HEK293T (cell line): ENCODE measurements around the gene ART4.
A peak's percentile ranks its signal among the peaks of the same experiment; 100 is the strongest.

ENCODE experiments used
- CTCF ChIA-PET: fragments of 350-600 bp; formaldehyde crosslinking; extraction: SDS; loops from one replicate; lab custom pipeline; 2021; ENCODE audit warnings: antibody characterized with exemption, inconsistent platforms; lab: Yijun Ruan, JAX
- POLR2A ChIA-PET: fragments of 350-600 bp; formaldehyde crosslinking; extraction: SDS; loops from one replicate; lab custom pipeline; 2020; ENCODE audit warnings: antibody characterized with exemption, inconsistent platforms; lab: Yijun Ruan, JAX
- DNase-seq: peaks from one replicate; pipeline ENCODE4 v3.0.0; 2012; ENCODE audit warnings: mixed read lengths; ENCODE audit errors: extremely low spot score
- ARNT ChIP-seq: fragments of 450-650 bp; IDR thresholded peaks from 2 replicates; pipeline ENCODE4 v1.6.1; 2017; ENCODE audit warnings: mild to moderate bottlenecking
- BHLHE40 ChIP-seq: fragments of 450-650 bp; IDR thresholded peaks from 2 replicates; pipeline ENCODE4 v1.6.1; 2016; ENCODE audit warnings: mild to moderate bottlenecking, moderate library complexity, borderline replicate concordance
- CTBP1 ChIP-seq: fragments of 450-650 bp; IDR thresholded peaks from 2 replicates; pipeline ENCODE4 v1.6.1; 2016; ENCODE audit warnings: borderline replicate concordance
- ELF4 ChIP-seq: fragments of 450-650 bp; IDR thresholded peaks from 2 replicates; pipeline ENCODE4 v1.6.1; 2017; ENCODE audit warnings: antibody characterized with exemption
- FOXA1 ChIP-seq: fragments of 450-650 bp; IDR thresholded peaks from 2 replicates; pipeline ENCODE4 v1.6.1; 2016; ENCODE audit warnings: mild to moderate bottlenecking
- FOXK2 ChIP-seq: fragments of 450-650 bp; IDR thresholded peaks from 2 replicates; pipeline ENCODE4 v1.6.1; 2016; ENCODE audit warnings: mild to moderate bottlenecking
- FOXM1 ChIP-seq: fragments of 450-650 bp; IDR thresholded peaks from 2 replicates; pipeline ENCODE4 v1.6.1; 2017; ENCODE audit warnings: mild to moderate bottlenecking, borderline replicate concordance
- HDGF ChIP-seq: fragments of 450-650 bp; IDR thresholded peaks from 2 replicates; pipeline ENCODE4 v1.6.1; 2017; ENCODE audit warnings: antibody characterized with exemption, borderline replicate concordance
- L3MBTL2 ChIP-seq: fragments of 450-650 bp; conservative IDR thresholded peaks from 2 replicates; pipeline ENCODE4 v1.6.1; 2016; ENCODE audit warnings: mild to moderate bottlenecking
- LEF1 ChIP-seq: fragments of 450-650 bp; IDR thresholded peaks from 2 replicates; pipeline ENCODE4 v1.6.1; 2017; ENCODE audit warnings: mild to moderate bottlenecking, borderline replicate concordance
- NFRKB ChIP-seq: fragments of 450-650 bp; IDR thresholded peaks from 2 replicates; pipeline ENCODE4 v1.6.1; 2016; ENCODE audit warnings: mild to moderate bottlenecking, moderate library complexity
- PKNOX1 ChIP-seq: fragments of 450-650 bp; IDR thresholded peaks from 2 replicates; pipeline ENCODE4 v1.6.1; 2016
- SP1 ChIP-seq: fragments of 450-650 bp; IDR thresholded peaks from 2 replicates; pipeline ENCODE4 v1.6.1; 2017
- SUZ12 ChIP-seq: fragments of 450-650 bp; IDR thresholded peaks from 2 replicates; pipeline ENCODE4 v1.6.1; 2016; ENCODE audit warnings: mild to moderate bottlenecking
- TARDBP ChIP-seq: fragments of 450-650 bp; IDR thresholded peaks from 2 replicates; pipeline ENCODE4 v1.6.1; 2016
- ZNF384 ChIP-seq: fragments of 450-650 bp; IDR thresholded peaks from 2 replicates; pipeline ENCODE4 v1.6.1; 2016

The ART4 gene

GRCh38 chr12:14845350-14845750 lies 2.0 kb upstream of the ART4 start:
- no peak for TF ChIP-seq ELF4
- TF ChIP-seq L3MBTL2: no peak
- TF ChIP-seq SP1: no peak
- no peak for TF ChIP-seq ZNF384
- TF ChIP-seq BHLHE40: no peak
- no peak for TF ChIP-seq FOXM1
- CTCF ChIA-PET: interaction anchor here (0.6 to 1.5 kb wide), 3 partner anchors 9 to 406 kb away, joined by 3 to 5 read pairs (median 3); partner anchors contain the start of gene SMCO3
- peak; percentile 55 for DNase-seq
- POLR2A ChIA-PET: no interaction called here

GRCh38 chr12:14844401-14844800 lies 1.1 kb upstream of the ART4 start:
- ChIA-PET POLR2A (no interaction called here), CTCF (no interaction called here)
- DNase-seq: no peak
- TF ChIP-seq ELF4 (no peak), SP1 (no peak), CTBP1 (no peak), L3MBTL2 (no peak), PKNOX1 (no peak), ARNT (no peak), NFRKB (no peak), BHLHE40 (no peak), LEF1 (no peak), ZNF384 (no peak), FOXA1 (no peak), HDGF (no peak)

GRCh38 chr12:14842315-14842714 lies 1.0 kb downstream of the ART4 start:
- DNase-seq: no peak
- POLR2A ChIA-PET: no interaction called here
- CTCF ChIA-PET: no interaction called here
- TF ChIP-seq FOXA1: no peak
- no peak for TF ChIP-seq PKNOX1
- no peak for TF ChIP-seq LEF1
- no peak for TF ChIP-seq HDGF
- no peak for TF ChIP-seq FOXK2
- no peak for TF ChIP-seq SP1
- TF ChIP-seq ARNT: no peak
- no peak for TF ChIP-seq ZNF384
- TF ChIP-seq BHLHE40: no peak
- no peak for TF ChIP-seq FOXM1
- TF ChIP-seq CTBP1: no peak
- no peak for TF ChIP-seq NFRKB
- TF ChIP-seq L3MBTL2: no peak
- no peak for TF ChIP-seq TARDBP
- no peak for TF ChIP-seq SUZ12

GRCh38 chr12:14841761-14842160 lies 1.6 kb downstream of the ART4 start:
- no peak for TF ChIP-seq LEF1
- TF ChIP-seq CTBP1: no peak
- TF ChIP-seq HDGF: no peak
- no peak for TF ChIP-seq NFRKB
- no peak for TF ChIP-seq FOXA1
- TF ChIP-seq ARNT: no peak
- no peak for TF ChIP-seq ZNF384
- no peak for TF ChIP-seq ELF4
- TF ChIP-seq BHLHE40: no peak
- TF ChIP-seq FOXM1: no peak
- no peak for TF ChIP-seq SUZ12
- no peak for TF ChIP-seq FOXK2
- no peak for TF ChIP-seq TARDBP
- ChIA-PET POLR2A (no interaction called here), CTCF (interaction anchor here (0.7 kb wide), 1 partner anchor 61 kb away, joined by 3 read pairs; no protein-coding TSS in a partner anchor)
- DNase-seq: no peak

GRCh38 chr12:14840616-14841015 lies 2.7 kb downstream of the ART4 start:
- ChIA-PET POLR2A (no interaction called here), CTCF (no interaction called here)
- DNase-seq: no peak
- TF ChIP-seq FOXK2 (no peak), ARNT (no peak), L3MBTL2 (no peak), ZNF384 (no peak), ELF4 (no peak), FOXM1 (no peak), FOXA1 (no peak), HDGF (no peak), LEF1 (no peak), NFRKB (no peak), CTBP1 (no peak), PKNOX1 (no peak), BHLHE40 (no peak), SUZ12 (no peak), SP1 (no peak), TARDBP (no peak)

GRCh38 chr12:14839262-14839661 lies 4.1 kb downstream of the ART4 start:
- DNase-seq: no peak
- CTCF ChIA-PET: no interaction called here
- no peak for TF ChIP-seq SP1
- TF ChIP-seq NFRKB: no peak
- no peak for TF ChIP-seq SUZ12
- TF ChIP-seq ELF4: no peak
- no peak for TF ChIP-seq ARNT
- TF ChIP-seq HDGF: no peak
- TF ChIP-seq TARDBP: no peak
- TF ChIP-seq L3MBTL2: no peak
- TF ChIP-seq FOXM1: no peak
- POLR2A ChIA-PET: no interaction called here
